CD4-positive, alpha-beta memory T cell (primary cell): ENCODE data around the gene TROAP. TPM values are rescaled to one million over a fixed set of nuclear protein-coding genes. Genes with fewer than 3 reads are reported as not detected.

Source experiments
- CTCF ChIA-PET: fragments of 350-600 bp; sonication (Branson Sonifier 250); formaldehyde crosslinking; loops from one replicate; lab custom pipeline; 2021; ENCODE audit warnings: inconsistent platforms; ENCODE audit not compliant: partially characterized antibody; lab: Charles Lee
- POLR2A ChIA-PET: fragments of 350-600 bp; sonication (Branson Sonifier 250); formaldehyde crosslinking; loops from one replicate; lab custom pipeline; 2021; ENCODE audit not compliant: partially characterized antibody; lab: Charles Lee
- DNase-seq, 5 donors: peaks; one replicate each; pipeline versions ENCODE4 v3.0.0 to v3.0.0-alpha.2; 2020 to 2022; ENCODE audit warnings: mixed read lengths in 1 of 5
- H3K27ac ChIP-seq: one replicate; pipeline ENCODE4 v1.7.0; 2013; ENCODE audit warnings: low read depth, low read length
- H3K27me3 ChIP-seq: 2 replicates; pipeline ENCODE4 v1.7.0; 2013; ENCODE audit warnings: mild to moderate bottlenecking, low read length, moderate library complexity; ENCODE audit not compliant: insufficient read depth
- H3K36me3 ChIP-seq: 2 replicates; pipeline ENCODE4 v1.7.0; 2013; ENCODE audit warnings: mild to moderate bottlenecking, low read length, moderate library complexity; ENCODE audit not compliant: insufficient read depth
- H3K4me1 ChIP-seq: 2 replicates; pipeline ENCODE4 v1.7.0; 2013; ENCODE audit warnings: mild to moderate bottlenecking, low read length, moderate library complexity; ENCODE audit not compliant: insufficient read depth
- H3K4me3 ChIP-seq, 2 donors: one replicate each; pipeline ENCODE4 v1.7.0; 2013; ENCODE audit warnings: low read length in 2 of 2, mild to moderate bottlenecking in 1 of 2
- H3K9me3 ChIP-seq, 2 donors: one replicate each; pipeline ENCODE4 v1.7.0; 2013; ENCODE audit warnings: low read length in 2 of 2, control low read depth in 1 of 2; ENCODE audit not compliant: control insufficient read depth in 1 of 2
- H3K27ac Mint-ChIP-seq, 7 donors: one replicate each; pipeline ENCODE4 v1.8.0; 2020 to 2021; ENCODE audit warnings: mixed read lengths in 7 of 7, mild to moderate bottlenecking in 6 of 7, inconsistent platforms in 3 of 7, moderate library complexity in 3 of 7
- H3K27me3 Mint-ChIP-seq, 2 donors: one replicate each; pipeline ENCODE4 v1.8.0; 2020 to 2021; ENCODE audit warnings: mixed read lengths in 2 of 2
- H3K36me3 Mint-ChIP-seq, 2 donors: one replicate each; pipeline ENCODE4 v1.8.0; 2020 to 2021; ENCODE audit warnings: mixed read lengths in 2 of 2, inconsistent platforms in 1 of 2, mild to moderate bottlenecking in 1 of 2
- H3K4me1 Mint-ChIP-seq, 4 donors: one replicate each; pipeline ENCODE4 v1.8.0; 2020 to 2021; ENCODE audit warnings: mixed read lengths in 4 of 4, mild to moderate bottlenecking in 1 of 4
- H3K4me3 Mint-ChIP-seq, 8 donors: one replicate each; pipeline ENCODE4 v1.8.0; 2020 to 2021; ENCODE audit warnings: mixed read lengths in 8 of 8, mild to moderate bottlenecking in 7 of 8, moderate library complexity in 6 of 8, inconsistent platforms in 3 of 8
- H3K9me3 Mint-ChIP-seq, 8 donors: one replicate each; pipeline ENCODE4 v1.8.0; 2020 to 2021; ENCODE audit warnings: mixed read lengths in 8 of 8, mild to moderate bottlenecking in 5 of 8, inconsistent platforms in 3 of 8, moderate library complexity in 1 of 8
- intact Hi-C: fragments of 100-400 bp; cut with micrococcal nuclease; formaldehyde crosslinking; loops from one replicate; pipeline ENCODE4 v1.15.1; 2023
- polyA plus RNA-seq, 2 donors: library from polyadenylated mRNA; unstranded; fragments of 300-500 nt; fragmentation: Illumina TruSeq; gene quantifications; one replicate each; pipeline ENCODE4 v1.2.3, GENCODE V29; 2021
- total RNA-seq, 2 experiments: library from RNA; stranded (reverse); gene quantifications; one replicate each; pipeline ENCODE4 v1.2.3, GENCODE V29; 2021

The TROAP gene
- total and polyA plus RNA-seq, 4 experiments from 2014 or later, result 0.26 to 0.80 (median 0.63) TPM; not detected in 1

GRCh38 chr12:49342914-49343731, 20.1 kb downstream of the TROAP start:
- Histone ChIP-seq H3K4me1 (peaks cover 52% of the 10 kb centered on the region), H3K27ac (no peak overlapping the region), H3K36me3 (no peaks in the 10 kb centered on the region), H3K9me3 (no peaks in the 10 kb centered on the region), H3K27me3 (peaks cover 45% of the 10 kb centered on the region), H3K4me3 (peak overlapping the region; percentile 30 to 53)
- peak overlapping the region in 5 of 7 donors; percentile 42 to 79 (median 64) for H3K27ac Mint-ChIP-seq
- peak in 2 of 5 donors; percentile 20 to 65 for DNase-seq
- peaks cover 14 to 59% (median 37%) of the 10 kb centered on the region in 4 donors for H3K4me1 Mint-ChIP-seq
- peaks cover 19 to 52% of the 10 kb centered on the region in 2 donors for H3K27me3 Mint-ChIP-seq
- ChIA-PET CTCF (interaction anchor here (0.6 to 4.0 kb wide), 29 partner anchors 8 to 414 kb away, joined by 3 to 46 read pairs (median 6); partner anchors contain the start of genes PRPH, SPATS2 and TROAP), POLR2A (interaction anchor here (0.6 to 2.6 kb wide), 8 partner anchors 12 to 78 kb away, joined by 3 to 12 read pairs (median 6); partner anchors contain the start of genes PRPH, TROAP and TUBA1C)
- H3K4me3 Mint-ChIP-seq, result peak overlapping the region; percentile 49 to 89 (median 78)
- H3K36me3 Mint-ChIP-seq, result no peaks in the 10 kb centered on the region
- intact Hi-C loops, result loop anchor here (1.0 kb wide), 1 partner anchor 55 kb away; no protein-coding TSS in a partner anchor
- H3K9me3 Mint-ChIP-seq, result no peaks in the 10 kb centered on the region

DNA sequence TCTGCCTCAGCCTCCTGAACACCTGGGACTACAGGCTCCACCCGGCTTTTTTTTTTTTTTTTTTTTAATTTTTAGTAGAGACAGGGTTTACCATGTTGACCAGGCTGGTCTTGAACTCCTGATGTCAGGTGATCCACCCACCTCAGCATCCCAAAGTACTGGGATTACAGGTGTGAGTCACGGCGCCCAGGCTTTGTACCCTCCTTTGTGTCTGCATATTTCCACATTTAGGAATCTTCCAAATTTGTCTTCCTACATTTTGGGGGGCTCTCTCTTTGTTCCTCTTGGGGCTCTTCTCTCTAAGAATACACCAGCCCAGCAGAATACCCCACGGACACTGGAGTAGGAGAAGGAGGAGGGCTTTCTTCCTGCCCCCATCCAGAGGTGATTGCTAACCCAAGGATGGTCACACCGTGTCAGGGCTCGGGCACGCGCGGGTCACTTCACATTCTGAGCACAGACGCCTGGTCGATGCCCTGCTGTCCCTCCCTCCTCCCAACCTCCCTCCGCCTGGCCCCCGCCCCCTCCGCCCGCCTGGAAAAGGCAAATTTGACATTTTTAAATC, 21.5 kb downstream of the TROAP start:
- no peak for DNase-seq
- POLR2A ChIA-PET, result interaction anchor here (0.7 kb wide), 1 partner anchor 319 kb away, joined by 3 read pairs; no protein-coding TSS in a partner anchor
- peaks cover 53% of the 10 kb centered on the region for H3K27me3 ChIP-seq
- intact Hi-C loops, result no loop called here
- H3K9me3 Mint-ChIP-seq, result no peaks in the 10 kb centered on the region
- no peak overlapping the region for H3K4me3 ChIP-seq
- H3K36me3 ChIP-seq, result no peaks in the 10 kb centered on the region
- H3K9me3 ChIP-seq, result no peaks in the 10 kb centered on the region
- H3K27ac ChIP-seq, result no peak overlapping the region
- no peaks in the 10 kb centered on the region for H3K36me3 Mint-ChIP-seq
- H3K4me1 Mint-ChIP-seq, result peaks cover 16 to 53% (median 37%) of the 10 kb centered on the region in 4 donors
- CTCF ChIA-PET, result interaction anchor here (3.9 to 4.0 kb wide), 2 partner anchors 12 to 55 kb away, joined by 33 to 46 read pairs; no protein-coding TSS in a partner anchor
- peaks cover 21 to 48% of the 10 kb centered on the region in 2 donors for H3K27me3 Mint-ChIP-seq
- peak overlapping the region in 3 of 8 donors; percentile 20 to 49 (median 24) for H3K4me3 Mint-ChIP-seq
- peaks cover 51% of the 10 kb centered on the region for H3K4me1 ChIP-seq
- H3K27ac Mint-ChIP-seq, result peak overlapping the region in 1 of 7 donors; percentile 79

DNA sequence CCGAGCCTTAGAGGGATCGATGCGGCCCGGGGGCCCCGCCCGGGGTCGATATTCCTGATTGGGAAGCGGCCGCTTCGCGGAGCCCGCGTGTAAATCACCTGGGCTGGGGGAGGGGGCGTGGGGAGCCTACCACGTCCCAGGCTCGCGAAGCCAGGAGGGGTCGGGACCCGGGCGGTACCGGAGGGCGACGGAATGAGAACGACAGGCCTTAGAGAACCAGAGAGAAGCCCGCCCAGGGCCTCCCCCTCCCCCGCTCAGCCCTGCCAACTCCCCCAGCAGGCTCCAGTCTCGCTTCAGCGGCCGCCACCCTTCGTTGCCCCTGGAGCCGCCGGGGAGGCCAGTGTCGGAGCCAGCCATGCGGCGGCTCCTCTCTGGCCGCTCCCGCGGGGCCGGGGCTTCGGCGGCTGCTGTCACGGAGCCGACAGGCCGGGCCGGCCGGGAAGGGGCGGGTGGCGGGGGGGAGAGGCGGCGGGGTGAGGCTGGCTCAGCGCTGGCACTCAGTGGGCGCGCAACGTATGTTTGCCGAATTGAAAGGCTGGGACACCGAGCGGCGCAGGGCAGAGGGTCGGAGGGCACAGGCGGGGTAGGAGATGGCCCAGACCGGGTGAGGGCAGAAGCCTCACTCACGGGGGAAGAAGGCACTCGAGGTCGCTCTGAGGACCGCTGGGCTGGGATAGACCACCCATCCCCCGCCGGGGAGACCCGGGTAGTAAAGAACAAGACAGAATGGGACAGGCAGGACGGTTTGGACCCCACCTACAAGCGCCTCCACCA, 22.2 kb downstream of the TROAP start:
- Histone ChIP-seq H3K9me3 (no peaks in the 10 kb centered on the region), H3K36me3 (no peaks in the 10 kb centered on the region), H3K4me3 (peak overlapping the region in 1 of 2 donors; percentile 57), H3K4me1 (peaks cover 51% of the 10 kb centered on the region), H3K27ac (no peak overlapping the region), H3K27me3 (peaks cover 53% of the 10 kb centered on the region)
- Mint-ChIP-seq H3K9me3 (no peaks in the 10 kb centered on the region), H3K27ac (peak overlapping the region in 1 of 7 donors; percentile 40), H3K27me3 (peaks cover 23 to 44% of the 10 kb centered on the region in 2 donors), H3K36me3 (no peaks in the 10 kb centered on the region), H3K4me1 (peaks cover 16 to 51% (median 37%) of the 10 kb centered on the region in 4 donors), H3K4me3 (peak overlapping the region; percentile 39 to 79 (median 63))
- ChIA-PET CTCF (interaction anchor here (0.8 to 17.9 kb wide), 4 partner anchors 13 to 167 kb away, joined by 3 to 538 read pairs (median 60); no protein-coding TSS in a partner anchor), POLR2A (interaction anchor here (1.4 kb wide), 1 partner anchor 23 kb away, joined by 3 read pairs; the partner anchor contains the start of gene TROAP)
- DNase-seq, result no peak
- intact Hi-C loops, result no loop called here

- POLR2A ChIA-PET, result interaction anchor here (0.9 to 2.5 kb wide), 4 partner anchors 9 to 165 kb away, joined by 3 to 15 read pairs (median 3); partner anchors contain the start of genes SPATS2 and TROAP
- Histone ChIP-seq H3K4me1 (peaks cover 51% of the 10 kb centered on the region), H3K27ac (no peak overlapping the region), H3K4me3 (peak overlapping the region in 1 of 2 donors; percentile 57), H3K27me3 (peaks cover 57% of the 10 kb centered on the region), H3K9me3 (no peaks in the 10 kb centered on the region), H3K36me3 (no peaks in the 10 kb centered on the region)
- Mint-ChIP-seq H3K36me3 (no peaks in the 10 kb centered on the region), H3K9me3 (no peaks in the 10 kb centered on the region), H3K4me1 (peaks cover 16 to 47% (median 34%) of the 10 kb centered on the region in 4 donors), H3K27me3 (peaks cover 22 to 42% of the 10 kb centered on the region in 2 donors), H3K27ac (peak overlapping the region in 1 of 7 donors; percentile 78), H3K4me3 (peak overlapping the region; percentile 39 to 92 (median 74))
- CTCF ChIA-PET, result interaction anchor here (0.6 to 17.9 kb wide), 10 partner anchors 9 to 166 kb away, joined by 3 to 538 read pairs (median 15); partner anchors contain the start of genes C1QL4 and PRPH
- DNase-seq, result no peak
- intact Hi-C loops, result no loop called here
These were observed 23.0 kb downstream of the TROAP start for GRCh38 chr12:49345825-49346658.

DNA sequence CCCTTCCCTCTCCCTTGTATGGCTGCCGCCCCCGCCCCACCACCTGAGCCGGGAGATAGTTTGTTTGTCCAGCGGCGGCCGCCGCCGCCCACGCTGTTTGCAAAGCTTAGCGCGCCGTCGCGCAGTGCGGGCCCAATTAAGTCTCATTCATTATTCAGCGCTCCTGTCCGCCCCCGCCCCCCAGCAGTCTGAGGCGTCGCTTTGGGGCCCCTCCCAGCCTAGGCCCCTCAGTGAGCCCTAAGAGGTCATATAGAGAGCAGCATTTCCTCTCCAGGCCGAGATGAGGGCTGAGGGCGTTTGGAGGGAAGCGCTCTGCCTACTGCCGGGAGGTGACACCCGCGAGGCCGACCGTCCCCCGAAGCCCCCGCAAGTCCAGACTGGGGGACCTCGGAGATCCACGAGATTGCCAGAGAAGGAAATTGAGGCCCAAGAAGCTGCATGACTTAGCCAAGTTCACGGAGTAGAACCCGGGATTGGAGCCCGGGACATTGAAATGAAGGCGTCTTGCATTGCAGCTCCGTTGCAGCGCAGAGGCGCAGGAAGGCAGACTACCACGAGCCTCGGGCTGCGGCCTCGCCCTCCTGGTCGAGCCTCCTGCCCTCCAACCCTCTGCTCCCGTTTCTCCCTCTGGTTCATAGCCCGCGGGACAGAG, 23.7 kb downstream of the TROAP start, which contains the start of gene DNAJC22:
Gene DNAJC22, plus strand, starts transcription at position 230 of the 652 bp plus-strand sequence. CDS start 1,985 bp downstream, outside the sequence.
- Histone ChIP-seq H3K27me3 (peaks cover 61% of the 10 kb centered on the region), H3K4me1 (peaks cover 51% of the 10 kb centered on the region), H3K36me3 (no peaks in the 10 kb centered on the region), H3K9me3 (no peaks in the 10 kb centered on the region), H3K27ac (no peak within 1 kb of the TSS), H3K4me3 (peak within 1 kb of the TSS; percentile 38 to 57)
- Mint-ChIP-seq H3K9me3 (no peaks in the 10 kb centered on the region), H3K4me1 (peaks cover 16 to 46% (median 34%) of the 10 kb centered on the region in 4 donors), H3K4me3 (peak within 1 kb of the TSS; percentile 81 to 92 (median 87)), H3K27ac (peak within 1 kb of the TSS in 4 of 7 donors; percentile 65 to 82 (median 78)), H3K36me3 (no peaks in the 10 kb centered on the region), H3K27me3 (peaks cover 24 to 45% of the 10 kb centered on the region in 2 donors)
- ChIA-PET POLR2A (interaction anchor here (0.8 to 2.5 kb wide), 6 partner anchors 9 to 164 kb away, joined by 3 to 15 read pairs (median 3); partner anchors contain the start of genes SPATS2 and TROAP), CTCF (interaction anchor here (0.6 to 17.9 kb wide), 20 partner anchors 8 to 286 kb away, joined by 3 to 538 read pairs (median 7); partner anchors contain the start of genes C1QL4, PRPH, SPATS2 and TROAP)
- intact Hi-C loops, result loop anchor here (1.0 kb wide), 1 partner anchor 58 kb away; no protein-coding TSS in a partner anchor
- DNase-seq, result peak in 2 of 5 donors; percentile 30 to 50
